ENCODE measurements around the gene RTN3. TPM values are rescaled to one million over a fixed set of nuclear protein-coding genes. Genes with fewer than 3 reads are reported as not detected.
A peak's percentile ranks its signal among the peaks of the same experiment; 100 is the strongest.

The RTN3 gene
- total RNA-seq, 1 donor from 2014 or later = 34.1 TPM

- DNase-seq (ENCODE audit: low read depth in 2 of 2) = no peak
Observed at GRCh38 chr11:63736864-63737263, 55.6 kb downstream of the RTN3 start.

- DNase-seq (ENCODE audit: low read depth in 2 of 2) = no peak
Observed at GRCh38 chr11:63737718-63738117, 56.4 kb downstream of the RTN3 start.

DNA sequence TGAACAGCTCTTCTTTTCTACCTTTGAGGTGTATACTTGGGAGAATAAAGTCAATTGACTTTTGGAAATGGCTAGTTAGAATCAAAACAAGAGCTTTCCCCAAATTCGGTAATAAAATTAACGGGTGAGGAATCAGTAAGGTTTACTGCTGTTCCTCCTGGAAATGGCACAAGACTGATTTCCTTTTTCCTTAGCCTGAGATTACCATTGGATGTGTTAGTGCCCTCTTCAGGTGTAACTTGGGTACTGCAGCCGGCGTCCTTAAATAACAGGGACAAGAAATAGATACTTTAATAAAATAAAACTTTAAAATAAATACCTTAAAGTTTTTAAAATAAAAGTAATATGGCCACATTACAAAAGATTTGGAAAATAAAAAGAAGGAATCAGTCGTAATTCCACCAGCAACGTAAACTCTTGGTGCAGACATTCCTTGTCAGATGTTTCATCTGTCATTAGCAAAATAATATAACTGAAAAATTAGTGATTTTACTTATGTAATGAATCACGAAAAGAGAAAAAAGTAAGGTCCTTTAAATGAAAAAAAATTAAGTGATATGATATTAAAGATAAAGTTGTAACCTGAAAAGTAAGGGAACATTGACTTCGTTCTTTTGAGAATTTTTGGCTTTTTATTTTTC is 57.5 kb downstream of the RTN3 start:
- peak; percentile 67 to 85 for DNase-seq (ENCODE audit: low read depth in 2 of 2)

DNA sequence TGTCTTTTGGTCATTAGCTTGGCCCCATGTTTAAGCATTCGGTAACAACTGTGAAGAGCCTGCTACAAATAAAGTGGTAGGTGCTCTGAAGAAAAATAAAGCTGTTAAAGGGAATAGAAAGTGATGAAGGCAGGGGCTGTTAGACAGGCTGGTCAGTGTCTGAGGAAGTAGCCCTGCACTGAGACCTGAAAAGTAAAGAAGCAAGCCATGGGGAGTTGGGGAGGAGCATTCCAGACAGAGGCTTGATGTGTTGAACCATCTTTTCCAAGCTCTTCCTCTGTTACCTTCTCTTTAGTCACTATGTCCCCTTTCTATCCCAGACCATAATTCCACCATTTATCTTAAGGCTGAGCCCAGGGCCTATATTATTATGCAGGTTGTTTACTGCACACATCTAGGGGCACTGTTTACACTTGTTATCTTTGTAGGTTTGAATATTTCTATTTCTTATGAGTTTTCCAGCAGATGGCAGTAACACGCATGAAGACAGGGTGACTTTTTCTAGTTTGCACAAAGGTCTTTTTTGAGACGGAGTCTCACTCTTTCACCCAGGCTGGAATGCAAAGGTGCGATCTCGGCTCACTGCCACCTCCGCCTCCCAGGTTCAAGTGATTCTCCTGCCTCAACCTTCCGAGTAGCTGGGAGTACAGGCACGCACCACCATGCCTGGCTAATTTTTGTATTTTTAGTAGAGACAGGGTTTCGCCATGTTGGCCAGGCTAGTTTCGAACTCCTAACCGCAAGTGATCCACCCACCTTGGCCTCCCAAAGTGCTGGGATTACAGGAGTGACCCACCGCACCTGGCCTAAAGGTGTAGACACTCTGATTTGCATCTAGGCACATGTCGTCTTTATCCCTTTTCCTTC is 64.2 kb downstream of the RTN3 start:
- DNase-seq (ENCODE audit: low read depth in 2 of 2) = peak in 1 of 2 donors; percentile 14

DNA sequence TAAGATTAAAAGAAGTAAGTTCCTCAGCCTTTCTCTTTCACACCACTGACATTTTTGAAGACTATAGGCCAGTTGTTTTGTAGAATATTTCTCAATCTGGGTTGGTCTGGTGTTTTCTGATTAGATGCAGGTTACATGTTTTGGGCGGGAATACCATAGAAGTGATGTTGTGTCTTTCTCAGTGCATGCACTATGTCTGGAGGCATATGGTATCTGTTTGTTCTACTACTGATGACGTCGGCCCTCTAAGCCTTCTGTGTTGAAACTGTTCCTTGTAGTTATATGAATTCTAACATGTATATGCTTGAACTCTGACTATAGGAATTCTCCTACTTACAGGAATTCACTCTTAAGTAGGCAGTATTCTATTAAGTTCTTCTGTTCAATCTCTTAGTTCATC is 65.7 kb downstream of the RTN3 start:
- no peak for DNase-seq (ENCODE audit: low read depth in 2 of 2)

GRCh38 chr11:63749624-63750023 is 68.3 kb downstream of the RTN3 start:
- DNase-seq (ENCODE audit: low read depth in 2 of 2) = no peak

DNA sequence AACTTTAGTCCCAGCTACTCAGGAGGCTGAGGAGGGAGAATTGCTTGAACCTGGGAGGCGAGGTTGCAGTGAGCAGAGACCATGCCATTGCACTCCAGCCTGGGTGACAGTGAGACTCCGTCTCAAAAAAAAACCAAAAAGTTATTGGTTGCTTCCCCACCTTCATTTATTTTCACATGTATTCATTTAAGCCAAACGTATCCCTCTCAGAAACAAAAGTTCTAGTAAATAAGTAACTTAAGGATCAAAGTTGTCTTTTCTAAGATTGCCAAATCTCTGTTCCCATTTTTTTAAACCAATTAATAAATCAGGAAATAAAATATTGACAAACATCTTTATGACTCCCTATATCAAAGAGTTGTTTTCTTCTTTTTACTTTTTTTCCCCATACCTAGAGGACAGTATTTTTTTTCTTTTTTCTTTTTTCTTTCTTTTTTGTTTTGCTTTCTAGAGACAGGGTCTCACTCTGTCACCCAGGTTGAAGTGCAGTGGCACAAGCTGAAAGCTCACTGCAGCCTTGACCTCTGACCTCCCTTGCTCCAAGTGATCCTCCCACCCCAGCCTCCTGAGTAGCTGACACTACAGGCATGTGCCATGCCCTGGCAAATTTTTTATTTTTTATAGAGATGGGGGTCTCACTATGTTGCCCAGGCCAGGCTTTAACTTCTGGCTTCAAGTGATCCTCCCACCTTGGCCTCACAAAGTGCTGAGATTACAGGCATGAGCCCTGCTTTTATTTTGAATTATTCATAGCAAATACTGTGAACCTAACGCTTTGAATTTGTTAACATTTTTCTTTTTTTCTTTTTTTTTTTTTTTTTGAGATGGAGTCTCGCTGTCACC is 75.8 kb downstream of the RTN3 start:
- DNase-seq (ENCODE audit: low read depth in 2 of 2) = no peak

- no peak for DNase-seq (ENCODE audit: low read depth in 2 of 2)
Observed at GRCh38 chr11:63760487-63761079, 79.3 kb downstream of the RTN3 start.

GRCh38 chr11:63761188-63761587 is 79.9 kb downstream of the RTN3 start:
- DNase-seq (ENCODE audit: low read depth in 2 of 2) = no peak

DNA sequence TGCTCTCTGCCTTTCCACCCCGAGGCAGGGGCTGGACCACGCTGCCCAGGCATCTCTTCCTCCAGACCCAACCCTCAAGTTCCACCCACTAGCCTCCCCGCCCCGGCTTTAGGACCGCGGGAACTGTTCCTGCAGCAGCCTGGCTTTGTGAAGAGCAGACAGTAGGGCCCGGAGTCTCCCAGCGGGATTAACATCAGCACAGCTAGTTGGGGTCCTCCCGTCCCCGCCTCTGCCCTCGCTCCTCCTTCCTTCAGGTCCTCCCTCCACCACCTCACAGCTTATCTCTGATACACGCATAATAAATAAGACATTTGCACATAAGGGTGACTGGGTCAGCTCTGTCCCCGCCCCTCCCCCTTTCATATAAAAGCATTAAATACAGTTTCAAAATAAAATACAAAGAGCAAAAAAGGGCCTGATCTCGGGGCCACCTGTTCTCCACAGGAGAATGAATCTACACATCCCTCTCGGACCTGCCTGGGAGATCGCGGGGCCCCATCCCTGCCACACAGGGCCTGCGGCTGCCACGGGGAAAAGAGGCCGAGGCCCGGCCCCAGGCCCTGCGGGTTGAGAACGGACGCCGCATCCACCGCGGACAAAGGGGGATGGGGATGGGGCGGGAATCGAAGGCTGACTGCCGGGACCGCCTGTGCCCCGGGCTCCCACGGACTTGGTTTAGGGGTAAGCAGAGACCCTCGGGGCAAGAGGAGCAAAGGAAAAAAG is 80.8 kb downstream of the RTN3 start:
- no peak for DNase-seq (ENCODE audit: low read depth in 2 of 2)

DNA sequence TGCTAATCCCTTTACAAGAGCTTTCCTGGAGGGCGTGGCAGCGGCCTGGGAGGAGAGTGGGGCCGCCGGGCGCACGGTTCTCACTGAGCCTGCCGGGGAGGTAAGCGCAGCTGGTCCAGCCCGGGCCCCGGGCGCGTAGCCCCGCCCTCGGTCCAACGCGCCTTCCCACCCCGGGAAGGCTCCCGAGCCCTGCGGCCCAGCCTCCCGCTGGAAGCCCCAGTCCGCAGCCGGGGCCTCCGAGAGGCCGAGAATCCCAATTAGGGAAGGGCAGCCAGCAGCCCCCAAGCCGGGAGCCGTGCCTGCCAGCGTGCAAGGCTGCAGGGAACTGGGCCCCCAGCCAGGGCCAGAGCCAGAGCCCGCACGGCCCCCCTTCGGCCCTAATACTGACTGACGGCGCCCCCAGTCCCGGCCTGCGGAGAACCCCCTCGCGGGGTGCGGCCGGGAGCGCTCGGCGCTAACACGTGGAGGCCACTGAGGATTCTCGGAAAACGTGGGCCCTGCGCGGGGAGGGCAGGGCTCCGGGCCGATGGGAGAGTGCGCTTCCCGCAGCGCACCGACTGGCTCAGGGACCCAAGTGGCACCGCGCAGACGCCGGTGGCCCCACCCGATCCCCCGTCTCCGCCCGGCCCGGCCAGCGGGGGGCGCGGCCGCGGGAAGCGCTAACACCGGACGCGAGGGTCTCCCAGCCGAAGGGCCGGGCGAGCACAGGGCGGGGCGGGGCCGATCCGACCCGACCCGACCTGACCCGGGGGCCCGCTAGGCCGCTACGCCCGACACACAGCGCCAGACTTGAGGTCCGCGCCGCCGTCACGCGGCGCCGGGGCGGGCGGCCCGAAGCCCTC is 81.6 kb downstream of the RTN3 start:
- peak in 1 of 2 donors; percentile 38 for DNase-seq (ENCODE audit: low read depth in 2 of 2)

DNA sequence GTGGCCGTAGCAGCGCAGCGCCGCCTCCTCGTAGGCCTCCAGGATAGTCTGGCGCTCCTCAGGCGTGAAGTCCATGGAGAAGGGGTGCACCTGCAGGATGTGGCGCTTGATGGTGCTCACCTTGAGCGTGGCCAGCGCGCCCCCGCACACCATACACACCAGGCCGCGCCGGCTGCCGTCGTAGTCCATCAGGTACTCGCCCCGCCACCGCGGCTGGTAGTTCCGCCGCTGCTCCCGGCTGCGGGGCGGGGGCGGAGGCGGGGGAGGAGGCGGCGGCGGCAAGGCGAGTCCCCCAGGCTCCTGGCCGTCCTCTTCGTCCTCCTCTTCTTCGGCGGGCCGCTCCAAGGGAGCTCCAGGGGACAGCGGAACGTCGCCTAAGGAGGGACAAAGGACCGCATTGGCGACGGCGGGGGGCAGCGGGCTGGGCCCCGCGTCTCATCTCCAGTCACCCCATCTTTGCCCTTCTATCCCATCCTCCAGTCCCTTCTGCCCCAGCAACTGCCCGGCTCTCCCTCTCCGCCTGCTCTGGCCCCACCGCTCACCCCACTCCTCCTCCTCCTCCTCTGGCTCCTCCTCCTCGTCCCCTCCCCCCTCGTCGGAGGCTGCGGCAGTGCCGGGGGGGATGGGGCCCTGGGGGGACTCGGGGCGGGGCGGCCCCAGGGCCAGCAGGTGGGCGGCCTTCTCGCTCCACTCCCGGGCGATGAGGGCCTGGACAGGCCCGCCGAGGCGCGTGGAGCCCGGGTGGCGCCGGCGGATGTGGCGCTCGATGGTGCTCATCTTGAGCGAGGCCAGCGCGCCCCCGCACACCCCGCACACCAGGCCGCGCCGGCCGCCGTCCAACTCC is 82.4 kb downstream of the RTN3 start:
- DNase-seq (ENCODE audit: low read depth in 2 of 2) = peak in 1 of 2 donors; percentile 17

DNA sequence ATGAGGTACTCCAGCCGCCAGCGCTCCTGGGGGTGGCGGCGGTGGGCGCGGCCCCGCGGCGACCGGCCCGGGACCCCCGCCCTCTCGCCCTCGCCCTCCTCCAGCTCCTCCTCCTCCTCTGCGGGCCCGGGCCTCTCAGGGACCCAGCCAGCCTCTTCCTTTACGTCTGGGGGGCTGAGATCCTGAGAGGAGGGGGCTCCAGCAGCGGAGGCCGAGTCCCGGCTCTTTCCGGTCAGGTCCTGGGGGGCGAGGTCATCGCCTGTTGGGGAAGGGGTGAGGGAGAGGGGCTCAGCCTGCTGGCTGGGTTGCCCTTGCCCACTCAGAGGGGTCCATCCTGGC is 83.0 kb downstream of the RTN3 start:
- no peak for DNase-seq (ENCODE audit: low read depth in 2 of 2)

DNA sequence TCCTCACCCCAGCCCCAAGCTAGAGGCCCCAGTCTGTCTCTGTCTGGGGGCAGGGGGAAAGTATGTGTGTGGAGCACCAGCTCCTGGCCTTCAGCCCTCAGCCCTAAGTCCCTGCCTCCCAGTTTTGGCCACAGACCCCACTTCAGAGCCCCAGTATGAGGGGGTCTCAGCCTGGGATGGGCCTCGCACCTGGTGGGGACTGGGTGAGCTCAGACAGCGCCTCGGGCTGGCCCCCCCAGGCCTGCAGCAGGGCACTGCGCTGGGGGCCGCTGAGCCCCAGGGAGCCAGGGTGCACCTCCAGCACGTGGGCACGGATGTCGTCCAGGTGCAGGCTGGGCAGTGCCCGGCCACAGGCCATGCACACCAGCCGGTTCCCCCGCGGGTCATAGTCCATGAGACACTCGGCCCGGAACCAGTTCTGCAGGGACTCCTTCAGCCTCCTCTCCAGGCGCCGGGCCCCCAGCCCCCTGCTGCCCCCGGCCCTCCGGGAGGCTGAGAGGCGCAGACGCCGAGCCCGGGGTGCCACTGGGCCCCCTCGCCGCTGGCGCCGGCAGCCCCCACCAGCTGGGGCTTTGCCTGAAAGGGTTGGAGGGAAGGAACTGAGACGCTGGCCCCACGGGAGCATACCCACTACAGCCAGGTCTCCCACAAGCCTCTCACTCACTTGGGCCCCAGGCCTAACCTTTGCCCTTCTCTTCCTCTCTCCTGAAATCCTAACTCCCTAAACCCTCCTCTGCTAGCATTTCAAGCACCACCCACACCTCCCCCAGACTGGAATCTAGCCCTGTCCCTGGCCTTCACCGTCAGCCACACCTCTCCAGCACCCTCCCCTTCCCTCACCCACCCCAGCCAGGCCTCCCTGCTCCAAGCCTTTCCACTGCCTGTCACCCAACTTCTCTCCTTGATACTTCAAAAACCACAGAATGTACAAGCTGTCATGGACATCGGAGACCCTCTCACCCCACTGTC is 83.7 kb downstream of the RTN3 start:
- DNase-seq (ENCODE audit: low read depth in 2 of 2) = no peak

GRCh38 chr11:63765688-63766241 is 84.5 kb downstream of the RTN3 start:
- no peak for DNase-seq (ENCODE audit: low read depth in 2 of 2)

DNA sequence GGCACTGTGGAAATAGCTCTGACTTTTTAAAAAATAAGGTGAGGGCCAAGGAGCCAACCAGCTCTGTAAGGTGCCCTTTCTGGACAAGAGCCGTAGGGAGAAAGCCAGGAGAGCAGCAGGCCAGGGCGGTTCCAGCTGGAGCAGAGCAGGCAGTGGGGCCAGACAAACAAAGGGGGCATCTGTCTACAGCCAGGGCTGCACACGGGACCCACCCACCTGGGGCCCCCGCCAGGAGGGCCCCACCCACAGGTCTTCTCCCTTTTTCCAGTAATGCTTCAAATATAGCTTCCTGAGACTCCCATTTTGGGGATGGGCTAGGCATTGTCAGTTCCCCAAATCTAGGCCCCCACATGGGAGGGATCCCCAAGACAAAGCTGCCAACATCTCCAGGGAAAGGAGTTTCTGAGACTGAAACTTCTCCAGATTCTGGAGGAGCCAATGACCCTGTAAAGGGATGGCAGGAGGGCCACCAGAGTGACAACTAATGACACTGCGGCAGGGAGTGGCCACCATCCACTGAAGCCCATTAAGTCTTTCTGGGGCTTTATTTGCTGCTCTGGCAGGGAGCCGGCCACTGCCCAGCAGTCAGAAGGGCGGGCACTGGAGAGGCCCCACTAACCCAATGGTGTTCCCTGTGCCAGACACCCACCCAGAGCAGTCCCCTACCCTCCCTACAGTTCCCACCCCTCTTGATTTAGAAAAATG is 85.4 kb downstream of the RTN3 start:
- no peak for DNase-seq (ENCODE audit: low read depth in 2 of 2)

GRCh38 chr11:63767267-63767564 is 85.9 kb downstream of the RTN3 start:
- DNase-seq (ENCODE audit: low read depth in 2 of 2) = no peak

All from dermis microvascular lymphatic vessel endothelial cell (primary cell).